ENCODE results near the gene TTC21B.

TTC21B gene

GRCh38 chr2:165969227-165969626 is 15.7 kb upstream of the TTC21B start:
- TF ChIP-seq CTCF (IDR thresholded peaks at IDR 0.05; ENCODE audit: low read depth, low read length, missing control alignments): no peak
- H3K4me3 ChIP-seq (ENCODE audit: low read depth, low read length): no peak overlapping the region
- DNase-seq (ENCODE audit: low read depth): no peak

- H3K4me3 ChIP-seq (ENCODE audit: low read depth, low read length): no peak overlapping the region
- TF ChIP-seq CTCF (IDR thresholded peaks at IDR 0.05; ENCODE audit: low read depth, low read length, missing control alignments): no peak
- no peak for DNase-seq (ENCODE audit: low read depth)
Observed at GRCh38 chr2:165967746-165968145, 14.2 kb upstream of the TTC21B start.

- TF ChIP-seq CTCF (IDR thresholded peaks at IDR 0.05; ENCODE audit: low read depth, low read length, missing control alignments): no peak
- DNase-seq (ENCODE audit: low read depth): no peak
- no peak overlapping the region for H3K4me3 ChIP-seq (ENCODE audit: low read depth, low read length)
Observed at GRCh38 chr2:165961818-165962217, 8.2 kb upstream of the TTC21B start.

GRCh38 chr2:165959371-165959770 is 5.8 kb upstream of the TTC21B start:
- H3K4me3 ChIP-seq (ENCODE audit: low read depth, low read length): no peak overlapping the region
- no peak for DNase-seq (ENCODE audit: low read depth)
- no peak for TF ChIP-seq CTCF (IDR thresholded peaks at IDR 0.05; ENCODE audit: low read depth, low read length, missing control alignments)

GRCh38 chr2:165958313-165958960 is 4.9 kb upstream of the TTC21B start:
- H3K4me3 ChIP-seq (ENCODE audit: low read depth, low read length): no peak overlapping the region
- TF ChIP-seq CTCF (IDR thresholded peaks at IDR 0.05; ENCODE audit: low read depth, low read length, missing control alignments): no peak
- no peak for DNase-seq (ENCODE audit: low read depth)

GRCh38 chr2:165957030-165957675 is 3.6 kb upstream of the TTC21B start:
- no peak for DNase-seq (ENCODE audit: low read depth)
- TF ChIP-seq CTCF (IDR thresholded peaks at IDR 0.05; ENCODE audit: low read depth, low read length, missing control alignments): no peak
- H3K4me3 ChIP-seq (ENCODE audit: low read depth, low read length): no peak overlapping the region

- DNase-seq (ENCODE audit: low read depth): peak; percentile 7
- peak overlapping the region; percentile 60 for H3K4me3 ChIP-seq (ENCODE audit: low read depth, low read length)
- no peak for TF ChIP-seq CTCF (IDR thresholded peaks at IDR 0.05; ENCODE audit: low read depth, low read length, missing control alignments)
Observed at GRCh38 chr2:165953306-165953654, 296 bp downstream of the TTC21B start.
